Loucy (cell line): ENCODE data around the gene WDR93.

Experiments used
- EZH2phosphoT487 ChIP-seq: fragments of 200-600 bp; IDR thresholded peaks from 2 replicates; pipeline ENCODE4 v1.6.1; 2018; ENCODE audit warnings: antibody characterized with exemption, mild to moderate bottlenecking, moderate library complexity, borderline replicate concordance
- TF ChIP-seq, protein P1 (sequence below): fragments of 200-600 bp; sonication (generic); conservative IDR thresholded peaks from 2 replicates; pipeline ENCODE4 v1.5.1; 2014; ENCODE audit warnings: mild to moderate bottlenecking, antibody characterized with exemption, low read length

DNA sequence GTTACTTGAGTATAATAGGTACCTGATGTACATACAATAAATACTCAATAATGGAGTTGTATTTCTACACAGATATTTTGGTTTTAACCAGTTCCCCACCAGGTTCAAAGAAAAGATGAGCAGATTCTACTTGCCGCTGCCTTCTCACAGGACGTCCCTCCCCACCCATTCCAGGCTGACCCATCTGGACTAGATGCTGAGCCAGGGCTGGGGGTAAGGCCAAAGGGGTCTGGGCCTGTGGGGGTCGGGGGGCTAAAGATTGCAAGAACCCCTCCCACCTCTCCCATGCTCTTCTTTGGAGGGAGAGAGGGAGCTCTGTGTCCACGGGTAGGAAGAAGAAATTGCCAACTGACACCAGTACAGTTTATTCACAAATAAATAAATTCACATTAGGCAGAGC is 58.9 kb downstream of the WDR93 start:
- TF ChIP-seq, protein P1, sequence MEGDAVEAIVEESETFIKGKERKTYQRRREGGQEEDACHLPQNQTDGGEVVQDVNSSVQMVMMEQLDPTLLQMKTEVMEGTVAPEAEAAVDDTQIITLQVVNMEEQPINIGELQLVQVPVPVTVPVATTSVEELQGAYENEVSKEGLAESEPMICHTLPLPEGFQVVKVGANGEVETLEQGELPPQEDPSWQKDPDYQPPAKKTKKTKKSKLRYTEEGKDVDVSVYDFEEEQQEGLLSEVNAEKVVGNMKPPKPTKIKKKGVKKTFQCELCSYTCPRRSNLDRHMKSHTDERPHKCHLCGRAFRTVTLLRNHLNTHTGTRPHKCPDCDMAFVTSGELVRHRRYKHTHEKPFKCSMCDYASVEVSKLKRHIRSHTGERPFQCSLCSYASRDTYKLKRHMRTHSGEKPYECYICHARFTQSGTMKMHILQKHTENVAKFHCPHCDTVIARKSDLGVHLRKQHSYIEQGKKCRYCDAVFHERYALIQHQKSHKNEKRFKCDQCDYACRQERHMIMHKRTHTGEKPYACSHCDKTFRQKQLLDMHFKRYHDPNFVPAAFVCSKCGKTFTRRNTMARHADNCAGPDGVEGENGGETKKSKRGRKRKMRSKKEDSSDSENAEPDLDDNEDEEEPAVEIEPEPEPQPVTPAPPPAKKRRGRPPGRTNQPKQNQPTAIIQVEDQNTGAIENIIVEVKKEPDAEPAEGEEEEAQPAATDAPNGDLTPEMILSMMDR, result no peak
- no peak for TF ChIP-seq EZH2phosphoT487
